ENCODE data around the gene DTWD2.
A peak's percentile ranks its signal among the peaks of the same experiment; 100 is the strongest.
"Not testable (repeated sequence)": the region's sequence is repeated elsewhere in the genome, so short reads cannot be mapped to it uniquely, and the experiment has no call there.

The DTWD2 gene

DNA sequence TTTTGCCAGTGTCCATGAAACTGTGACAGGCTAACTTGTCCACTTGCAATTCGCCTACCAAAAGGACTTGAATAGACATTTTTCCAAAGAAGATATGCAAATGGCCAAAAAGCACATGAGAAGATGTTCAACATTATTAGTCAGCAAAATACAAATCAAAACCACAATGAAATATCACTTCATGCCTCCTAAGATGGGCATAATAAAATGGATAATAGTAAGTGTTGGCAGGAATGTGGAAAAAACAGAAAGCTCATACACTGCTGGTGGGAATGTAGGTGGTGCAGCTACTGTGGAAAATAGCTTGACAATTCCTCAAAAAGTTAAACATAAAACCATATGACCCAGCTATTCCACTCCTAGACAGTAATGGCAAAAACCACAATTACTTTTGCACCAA is 7.9 kb downstream of the DTWD2 start:
- TF ChIP-seq, protein P1, sequence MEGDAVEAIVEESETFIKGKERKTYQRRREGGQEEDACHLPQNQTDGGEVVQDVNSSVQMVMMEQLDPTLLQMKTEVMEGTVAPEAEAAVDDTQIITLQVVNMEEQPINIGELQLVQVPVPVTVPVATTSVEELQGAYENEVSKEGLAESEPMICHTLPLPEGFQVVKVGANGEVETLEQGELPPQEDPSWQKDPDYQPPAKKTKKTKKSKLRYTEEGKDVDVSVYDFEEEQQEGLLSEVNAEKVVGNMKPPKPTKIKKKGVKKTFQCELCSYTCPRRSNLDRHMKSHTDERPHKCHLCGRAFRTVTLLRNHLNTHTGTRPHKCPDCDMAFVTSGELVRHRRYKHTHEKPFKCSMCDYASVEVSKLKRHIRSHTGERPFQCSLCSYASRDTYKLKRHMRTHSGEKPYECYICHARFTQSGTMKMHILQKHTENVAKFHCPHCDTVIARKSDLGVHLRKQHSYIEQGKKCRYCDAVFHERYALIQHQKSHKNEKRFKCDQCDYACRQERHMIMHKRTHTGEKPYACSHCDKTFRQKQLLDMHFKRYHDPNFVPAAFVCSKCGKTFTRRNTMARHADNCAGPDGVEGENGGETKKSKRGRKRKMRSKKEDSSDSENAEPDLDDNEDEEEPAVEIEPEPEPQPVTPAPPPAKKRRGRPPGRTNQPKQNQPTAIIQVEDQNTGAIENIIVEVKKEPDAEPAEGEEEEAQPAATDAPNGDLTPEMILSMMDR (IDR thresholded peaks at IDR 0.05), result no peak
- TF ChIP-seq ZFX (IDR thresholded peaks at IDR 0.05; ENCODE audit: borderline replicate concordance), result no peak
- no peak overlapping the region for H3K27ac ChIP-seq

DNA sequence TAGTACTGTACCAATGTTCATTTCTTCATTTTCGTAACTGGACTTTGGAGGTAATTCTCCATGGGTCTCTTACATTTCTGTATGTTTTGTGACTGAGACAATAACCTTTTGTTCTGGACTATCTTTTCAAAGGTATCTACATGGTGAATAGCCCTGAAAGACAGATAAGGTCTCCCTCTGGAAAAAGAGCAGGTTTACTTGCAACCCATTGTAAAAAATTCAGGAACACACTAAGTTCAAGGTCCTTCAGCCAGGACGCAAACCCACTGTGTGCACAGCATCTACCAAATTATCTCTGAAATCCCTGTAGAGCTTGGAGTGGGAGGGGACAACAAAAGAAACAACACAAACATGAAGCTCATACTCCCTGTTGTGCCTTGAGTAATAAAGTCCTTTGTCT is 8.3 kb downstream of the DTWD2 start:
- TF ChIP-seq ZFX (IDR thresholded peaks at IDR 0.05; ENCODE audit: borderline replicate concordance), result no peak
- TF ChIP-seq, protein P1 (IDR thresholded peaks at IDR 0.05), result no peak
- H3K27ac ChIP-seq, result no peak overlapping the region

DNA sequence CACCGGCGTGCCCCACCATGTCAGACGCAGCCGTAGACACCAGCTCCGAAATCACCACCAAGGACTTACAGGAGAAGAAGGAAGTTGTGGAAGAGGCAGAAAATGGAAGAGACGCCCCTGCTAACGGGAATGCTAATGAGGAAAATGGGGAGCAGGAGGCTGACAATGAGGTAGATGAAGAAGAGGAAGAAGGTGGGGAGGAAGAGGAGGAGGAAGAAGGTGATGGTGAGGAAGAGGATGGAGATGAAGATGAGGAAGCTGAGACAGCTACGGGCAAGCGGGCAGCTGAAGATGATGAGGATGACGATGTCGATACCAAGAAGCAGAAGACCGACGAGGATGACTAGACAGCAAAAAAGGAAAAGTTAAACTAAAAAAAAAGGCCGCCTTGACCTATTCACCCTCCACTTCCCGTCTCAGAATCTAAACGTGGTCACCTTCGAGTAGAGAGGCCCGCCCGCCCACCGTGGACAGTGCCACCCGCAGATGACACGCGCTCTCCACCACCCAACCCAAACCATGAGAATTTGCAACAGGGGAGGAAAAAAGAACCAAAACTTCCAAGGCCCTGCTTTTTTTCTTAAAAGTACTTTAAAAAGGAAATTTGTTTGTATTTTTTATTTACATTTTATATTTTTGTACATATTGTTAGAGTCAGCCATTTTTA is 14.4 kb downstream of the DTWD2 start:
- H3K27ac ChIP-seq, result not testable (repeated sequence)

DNA sequence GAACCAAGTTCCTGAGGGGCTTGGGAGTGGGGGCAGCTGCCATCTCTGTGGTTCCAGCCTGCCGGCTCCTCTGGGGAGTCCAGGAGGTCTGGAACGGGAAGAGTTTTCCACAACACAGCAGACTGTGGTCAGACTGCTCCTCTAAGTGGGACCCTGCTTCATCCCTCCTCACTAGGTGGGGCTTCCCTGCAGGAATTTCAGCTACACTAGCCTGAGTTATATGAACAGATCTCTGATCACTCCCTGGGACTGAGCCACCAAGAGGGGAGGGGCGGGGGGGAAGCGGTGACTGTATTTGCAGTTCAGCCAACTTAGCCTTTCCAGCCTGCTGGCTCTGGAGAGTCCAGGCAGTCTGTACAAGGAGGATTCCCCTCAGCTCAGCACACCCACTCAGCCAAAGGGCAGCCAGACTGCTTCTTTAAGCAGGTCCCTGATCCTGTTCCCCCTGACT is 19.4 kb downstream of the DTWD2 start:
- TF ChIP-seq ZFX (IDR thresholded peaks at IDR 0.05; ENCODE audit: borderline replicate concordance), result no peak
- TF ChIP-seq, protein P1 (IDR thresholded peaks at IDR 0.05), result no peak
- no peak overlapping the region for H3K27ac ChIP-seq

DNA sequence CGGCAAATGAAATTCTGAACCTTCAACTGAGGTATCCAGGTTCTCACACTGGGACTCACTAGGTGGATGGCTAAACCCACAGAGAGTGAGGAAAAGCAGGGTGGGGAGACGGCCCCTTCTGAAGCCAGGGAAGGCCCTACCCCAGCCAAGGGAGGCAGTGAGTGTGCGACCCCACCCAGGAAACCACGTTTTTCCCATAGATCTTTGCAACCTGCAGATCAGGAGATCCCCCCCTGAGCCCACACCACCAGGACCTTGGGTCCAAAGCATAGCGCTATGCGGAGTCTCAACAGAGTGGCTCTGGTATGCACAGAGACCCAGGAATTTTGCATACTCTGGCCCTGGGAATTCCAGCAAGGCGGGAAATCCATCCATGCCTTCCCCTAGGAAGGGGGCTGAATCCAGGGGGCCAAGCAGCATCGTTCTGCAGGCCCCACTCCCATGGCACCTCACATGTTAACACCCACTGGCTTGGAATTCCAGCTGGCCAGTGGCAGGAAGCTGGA is 19.9 kb downstream of the DTWD2 start:
- H3K27ac ChIP-seq, result peak overlapping the region; percentile 67; the same call in 1 of the 2 replicates
- no peak for TF ChIP-seq ZFX (IDR thresholded peaks at IDR 0.05; ENCODE audit: borderline replicate concordance)
- TF ChIP-seq, protein P1 (IDR thresholded peaks at IDR 0.05), result no peak

DNA sequence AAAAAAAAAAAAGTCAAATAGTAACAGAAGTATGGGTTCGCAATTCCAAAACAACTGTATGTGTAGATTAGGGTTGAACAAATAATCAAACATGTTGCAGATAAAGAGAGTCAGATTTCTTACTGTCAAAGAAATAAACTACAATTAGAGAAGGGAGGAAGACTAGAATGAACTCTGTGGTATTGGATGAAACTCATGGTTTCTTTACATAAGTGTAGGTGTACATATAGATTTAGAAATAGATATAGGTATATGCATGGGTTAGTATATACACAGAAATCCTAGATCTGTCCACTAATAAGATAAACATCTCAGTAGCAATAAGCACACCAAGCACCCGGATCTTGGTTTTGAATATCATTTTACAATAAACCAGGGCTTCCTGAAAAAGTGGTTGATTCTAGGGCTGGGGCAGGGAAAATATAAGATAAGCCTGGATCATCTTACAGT is 21.3 kb downstream of the DTWD2 start:
- peak overlapping the region; percentile 67 for H3K27ac ChIP-seq
- TF ChIP-seq, protein P1 (IDR thresholded peaks at IDR 0.05), result no peak
- TF ChIP-seq ZFX (IDR thresholded peaks at IDR 0.05; ENCODE audit: borderline replicate concordance), result no peak

DNA sequence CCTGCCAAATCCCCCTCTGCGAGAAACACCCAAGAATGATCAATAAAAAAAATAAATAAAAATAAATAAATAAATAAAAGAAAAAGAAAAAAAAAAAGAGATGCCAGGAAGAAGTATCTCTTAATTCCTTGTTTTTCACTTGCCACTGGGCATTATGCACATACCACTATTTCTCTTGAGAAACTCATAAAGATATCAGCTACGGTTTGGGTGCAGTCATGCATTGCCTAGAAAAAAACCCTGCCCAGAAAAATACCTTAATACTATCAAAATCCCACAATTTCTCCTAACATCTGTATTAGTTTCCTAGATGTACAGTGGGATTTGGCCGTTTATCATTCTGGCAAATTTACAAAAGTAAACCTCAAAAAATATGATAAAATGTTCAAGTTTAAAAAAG is 22.5 kb downstream of the DTWD2 start:
- TF ChIP-seq, protein P1 (IDR thresholded peaks at IDR 0.05), result no peak
- TF ChIP-seq ZFX (IDR thresholded peaks at IDR 0.05; ENCODE audit: borderline replicate concordance), result no peak
- H3K27ac ChIP-seq, result peak overlapping the region; percentile 67

DNA sequence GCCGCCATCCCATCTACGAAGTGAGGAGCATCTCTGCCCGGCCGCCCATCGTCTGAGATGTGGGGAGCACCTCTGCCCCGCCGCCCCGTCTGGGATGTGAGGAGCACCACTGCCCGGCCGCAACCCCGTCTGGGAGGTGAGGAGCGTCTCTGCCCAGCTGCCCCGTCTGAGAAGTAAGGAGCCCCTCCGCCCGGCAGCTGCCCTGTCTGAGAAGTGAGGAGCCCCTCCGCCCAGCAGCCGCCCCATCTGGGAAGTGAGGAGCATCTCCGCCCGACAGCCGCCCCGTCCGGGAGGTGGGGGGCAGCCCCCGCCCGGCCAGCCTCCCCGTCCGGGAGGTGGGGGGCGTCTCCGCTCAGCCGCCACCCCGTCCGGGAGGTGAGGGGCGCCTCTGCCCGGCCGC is 23.4 kb downstream of the DTWD2 start:
- not testable (repeated sequence) for H3K27ac ChIP-seq

DNA sequence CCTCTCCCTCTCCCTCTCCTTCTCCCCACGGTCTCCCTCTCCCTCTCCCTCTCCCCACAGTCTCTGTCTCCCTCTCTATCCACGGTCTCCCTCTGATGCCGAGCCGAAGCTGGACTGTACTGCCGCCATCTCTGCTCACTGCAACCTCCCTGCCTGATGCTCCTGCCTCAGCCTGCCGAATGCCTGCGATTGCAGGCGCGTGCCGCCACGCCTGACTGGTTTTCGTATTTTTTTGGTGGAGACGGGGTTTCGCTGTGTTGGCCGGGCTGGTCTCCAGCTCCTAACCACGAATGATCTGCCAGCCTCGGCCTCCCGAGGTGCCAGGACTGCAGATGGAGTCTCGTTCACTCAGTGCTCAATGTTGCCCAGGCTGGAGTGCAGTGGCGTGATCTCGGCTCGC is 24.0 kb downstream of the DTWD2 start:
- H3K27ac ChIP-seq, result not testable (repeated sequence)
